Stimulated activated CD4-positive, alpha-beta T cell treated with anti-CD3 and anti-CD28 coated beads, TNF-alpha, amount 100 ng/mL, for 24 hours (primary cell): ENCODE measurements around the gene C12orf76.
"Not testable (repeated sequence)": the region's sequence is repeated elsewhere in the genome, so short reads cannot be mapped to it uniquely, and the experiment has no call there.

Source experiments
- DNase-seq, 3 experiments: peaks; one replicate each; pipeline ENCODE4 v3.0.0-alpha.2; 2020; ENCODE audit warnings: low read depth in 3 of 3

The C12orf76 gene, protein sequence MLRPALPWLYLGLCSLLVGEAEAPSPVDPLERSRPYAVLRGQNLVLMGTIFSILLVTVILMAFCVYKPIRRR

DNA sequence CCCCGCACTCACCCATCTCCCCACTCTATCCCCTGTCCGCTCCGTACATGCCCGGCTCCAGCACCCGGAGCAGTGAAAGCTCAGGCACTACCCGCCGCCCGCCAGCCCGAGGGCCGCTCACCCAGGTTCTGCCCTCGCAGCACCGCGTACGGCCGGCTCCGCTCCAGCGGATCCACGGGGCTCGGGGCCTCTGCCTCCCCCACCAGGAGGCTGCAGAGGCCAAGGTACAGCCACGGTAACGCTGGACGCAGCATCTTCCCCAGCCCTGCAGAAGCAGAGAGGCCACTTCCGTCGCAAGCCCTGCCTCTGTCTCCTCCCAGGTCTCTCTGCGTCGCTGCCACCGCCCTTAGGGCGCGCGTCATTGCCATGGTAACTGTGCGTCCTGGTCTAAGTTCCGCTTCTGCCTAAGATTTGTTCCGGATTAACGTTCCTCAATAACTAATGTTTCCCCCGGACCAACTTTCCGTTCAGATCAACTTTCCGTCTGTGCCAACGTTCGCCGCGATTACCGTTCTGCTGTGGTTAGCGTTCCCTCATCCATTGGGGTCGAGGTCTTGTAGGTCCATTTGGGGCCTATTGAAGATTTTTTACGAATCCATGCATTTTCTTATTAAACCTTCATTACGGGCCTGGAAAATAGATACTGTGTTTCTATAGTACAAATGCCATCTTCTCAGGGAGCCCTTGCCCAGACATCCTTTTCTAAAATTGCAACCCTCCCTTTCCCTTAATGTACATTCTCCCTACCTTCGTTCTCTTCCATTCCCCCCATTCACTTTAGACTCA lies at the start of gene C12orf76:
Gene C12orf76, minus strand, starts transcription at position 281 of the 786 bp plus-strand sequence. Its CDS starts 27 bp downstream, at position 254.
- DNase-seq: peak; percentile 76 to 90 (median 87)

DNA sequence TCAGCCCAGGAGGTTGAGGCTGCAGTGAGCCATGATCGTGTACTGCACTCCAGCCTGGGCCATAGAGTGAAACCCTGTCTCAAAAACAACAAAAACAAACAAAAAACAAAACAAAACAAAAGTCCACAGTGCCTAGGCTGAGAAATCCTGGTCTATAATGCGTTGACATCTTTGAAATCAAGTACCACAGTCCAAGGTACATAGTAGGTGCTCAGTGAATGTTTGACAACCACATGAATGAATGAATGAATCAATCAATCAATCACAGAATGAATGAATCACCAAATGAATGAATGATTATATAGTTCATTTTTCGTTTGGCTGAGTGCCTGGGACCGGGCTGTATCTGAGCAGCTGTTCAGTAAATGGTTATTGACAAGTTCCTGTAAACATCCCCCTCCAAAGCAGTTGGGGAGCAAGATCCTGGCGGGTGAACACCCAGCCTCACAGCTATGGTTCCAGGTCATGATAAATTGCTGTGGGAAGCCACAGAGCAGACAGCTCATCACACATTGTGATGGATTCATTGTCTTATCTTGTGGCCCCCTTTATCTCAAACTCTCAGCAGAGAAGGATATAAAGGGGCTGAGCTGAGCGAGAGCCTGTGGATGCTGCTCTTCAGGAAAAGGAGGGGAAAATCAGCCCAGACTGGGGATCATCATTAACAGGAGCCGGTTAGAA lies 45.4 kb upstream of the C12orf76 start:
- no peak for DNase-seq

DNA sequence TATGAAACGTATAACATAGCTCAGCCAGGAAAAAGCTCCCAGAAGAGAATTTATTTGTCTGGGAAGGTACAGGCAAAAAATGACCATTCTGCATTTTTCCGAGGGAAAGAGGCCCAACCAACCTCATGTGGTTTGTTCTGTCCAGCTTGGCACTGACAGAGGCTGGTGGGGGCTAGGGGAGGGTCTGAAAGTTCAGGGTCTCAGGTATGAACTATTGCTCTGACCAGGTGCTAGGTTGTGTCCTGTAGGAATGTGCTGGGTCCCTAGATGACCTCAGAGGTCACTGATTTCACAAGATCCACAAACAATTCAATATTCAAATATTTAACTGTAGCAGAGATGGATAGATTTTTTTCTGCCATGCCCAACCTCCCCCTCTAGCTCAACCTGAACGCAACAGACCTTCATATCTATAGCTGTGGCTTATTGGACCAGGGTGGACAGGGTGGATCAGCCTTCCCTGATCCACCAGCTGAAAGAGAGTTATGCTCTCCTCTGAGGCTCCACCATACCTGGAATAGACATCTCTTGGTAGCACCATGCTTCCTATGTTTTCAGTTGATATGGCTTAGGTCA lies 42.9 kb upstream of the C12orf76 start:
- no peak for DNase-seq

DNA sequence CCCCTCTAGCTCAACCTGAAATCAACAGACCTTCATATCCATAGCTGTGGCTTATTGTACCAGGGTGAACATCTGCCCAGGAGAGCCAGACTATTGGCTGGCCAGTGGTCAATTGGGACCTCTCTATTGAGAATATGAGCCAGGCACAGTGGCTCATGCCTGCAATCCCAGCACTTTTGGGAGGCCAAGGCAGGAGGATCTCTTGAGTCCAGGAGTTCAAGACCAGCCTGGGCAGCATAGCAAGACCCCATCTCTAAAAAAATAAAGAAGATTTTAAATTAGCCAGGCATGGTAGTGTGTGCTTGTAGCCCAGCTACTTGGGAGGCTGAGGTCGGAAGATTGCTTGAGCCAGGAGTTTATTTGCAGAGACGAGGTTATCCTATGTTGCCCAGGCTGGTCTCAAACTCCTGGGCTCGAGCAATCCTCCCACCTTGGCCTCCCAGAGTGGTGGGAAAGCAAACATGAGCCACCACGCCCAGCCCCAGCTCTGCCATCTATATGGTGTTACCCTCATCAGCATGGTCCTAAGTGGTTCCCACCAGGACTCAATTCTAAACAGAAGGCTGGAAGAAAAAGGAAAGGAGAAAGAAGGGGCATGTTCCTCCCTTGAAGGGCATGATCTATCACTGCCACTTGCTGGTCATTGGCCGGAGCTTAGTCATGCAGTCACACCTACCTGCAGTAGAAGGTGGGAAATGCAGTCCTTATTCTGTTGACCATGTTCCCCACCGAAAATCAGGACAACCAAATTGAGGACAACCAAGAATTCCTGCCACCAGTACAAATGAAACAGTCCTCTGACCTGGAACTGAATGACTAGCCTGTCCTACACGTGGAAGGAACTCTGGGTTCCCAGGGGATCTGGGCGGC lies 42.2 kb upstream of the C12orf76 start:
- DNase-seq: no peak

DNA sequence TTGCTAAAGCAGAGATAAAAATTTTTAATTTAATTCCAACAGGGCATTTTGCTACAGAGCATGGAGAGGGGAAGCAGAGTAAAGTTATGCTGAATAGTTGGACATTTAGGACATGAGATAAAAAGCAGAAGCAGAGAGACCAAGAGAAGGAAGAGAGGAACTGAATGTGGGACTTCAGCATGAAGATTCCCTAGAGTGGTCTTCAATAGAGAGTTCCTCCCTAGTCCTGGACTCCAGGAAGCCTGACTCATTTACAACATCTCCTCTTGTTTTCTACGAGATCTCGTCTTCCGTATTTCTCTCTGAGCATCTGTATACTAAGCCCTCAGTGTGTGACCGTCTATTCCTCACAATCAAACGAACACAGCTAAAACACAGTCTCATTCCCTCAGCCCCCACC lies 40.6 kb upstream of the C12orf76 start:
- no peak for DNase-seq

DNA sequence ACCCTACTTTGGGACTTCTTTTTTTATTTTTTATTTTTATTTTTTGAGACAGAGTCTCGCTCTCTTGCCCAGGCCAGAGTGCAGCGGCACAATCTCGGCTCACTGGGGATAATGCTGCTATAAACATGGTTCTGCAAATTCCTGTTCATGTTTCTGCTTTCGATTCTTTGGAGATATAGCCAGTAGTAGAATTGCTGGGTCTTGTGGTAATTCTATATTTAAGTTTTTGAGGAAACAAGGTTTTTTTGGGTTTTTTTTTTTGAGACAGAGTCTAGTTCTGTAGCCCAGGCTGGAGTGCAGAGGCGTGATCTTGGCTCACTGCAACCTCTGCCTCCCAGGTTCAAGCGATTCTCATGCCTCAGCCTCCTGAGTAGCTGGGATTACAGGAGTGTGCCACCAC lies 39.9 kb upstream of the C12orf76 start:
- DNase-seq: not testable (repeated sequence)

DNA sequence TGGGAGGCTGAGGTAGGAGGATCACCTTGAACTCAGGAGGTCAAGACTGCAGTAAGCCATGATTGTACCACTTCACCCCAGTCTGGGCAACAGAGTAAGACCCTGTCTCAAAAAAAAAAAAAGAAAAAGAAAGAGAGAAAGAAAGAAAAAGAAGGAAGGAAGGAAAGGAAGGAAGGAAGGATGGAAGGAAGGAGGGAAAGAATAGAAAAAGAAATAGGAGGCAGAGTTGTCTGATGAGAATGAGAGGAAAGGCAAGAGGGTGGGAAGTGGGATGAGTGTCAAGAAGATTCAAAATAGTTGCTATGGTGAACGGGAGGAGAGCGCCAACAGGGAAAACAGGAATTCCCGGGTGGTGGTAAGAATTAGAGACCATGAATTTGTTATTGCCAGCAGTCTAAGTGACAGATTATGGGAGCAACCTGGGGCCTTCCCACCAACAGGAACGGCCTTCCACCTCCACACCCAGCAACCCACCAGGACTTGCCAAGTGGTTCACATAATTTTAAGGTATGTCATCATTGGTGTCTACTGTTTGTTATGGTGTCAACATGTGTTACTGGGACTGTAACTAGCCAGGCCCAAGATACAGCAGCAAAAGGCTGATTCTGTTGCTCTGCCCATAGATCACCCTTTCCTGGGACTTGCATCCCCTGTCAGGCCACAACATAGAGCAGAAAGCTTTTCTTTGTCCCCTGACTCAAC lies 36.1 kb upstream of the C12orf76 start:
- no peak for DNase-seq

DNA sequence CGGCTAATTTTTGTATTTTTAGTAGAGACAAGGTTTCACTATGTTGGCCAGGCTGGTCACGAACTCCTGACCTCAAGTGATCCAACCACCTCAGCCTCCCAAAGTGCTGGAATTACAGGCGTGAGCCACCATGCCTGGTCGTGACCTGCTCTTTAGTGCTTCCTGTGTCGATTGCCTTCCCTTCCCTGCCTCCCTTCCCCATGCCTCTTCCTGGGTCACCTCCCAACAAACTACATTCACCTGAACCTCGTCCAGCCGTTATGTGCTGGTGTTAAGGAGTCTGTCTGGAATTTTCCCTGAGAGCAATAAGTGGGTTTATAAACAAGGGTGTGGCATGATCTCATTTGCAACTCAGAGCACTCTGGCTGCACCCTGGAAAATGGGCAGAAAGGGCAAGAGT lies 32.1 kb upstream of the C12orf76 start:
- no peak for DNase-seq

DNA sequence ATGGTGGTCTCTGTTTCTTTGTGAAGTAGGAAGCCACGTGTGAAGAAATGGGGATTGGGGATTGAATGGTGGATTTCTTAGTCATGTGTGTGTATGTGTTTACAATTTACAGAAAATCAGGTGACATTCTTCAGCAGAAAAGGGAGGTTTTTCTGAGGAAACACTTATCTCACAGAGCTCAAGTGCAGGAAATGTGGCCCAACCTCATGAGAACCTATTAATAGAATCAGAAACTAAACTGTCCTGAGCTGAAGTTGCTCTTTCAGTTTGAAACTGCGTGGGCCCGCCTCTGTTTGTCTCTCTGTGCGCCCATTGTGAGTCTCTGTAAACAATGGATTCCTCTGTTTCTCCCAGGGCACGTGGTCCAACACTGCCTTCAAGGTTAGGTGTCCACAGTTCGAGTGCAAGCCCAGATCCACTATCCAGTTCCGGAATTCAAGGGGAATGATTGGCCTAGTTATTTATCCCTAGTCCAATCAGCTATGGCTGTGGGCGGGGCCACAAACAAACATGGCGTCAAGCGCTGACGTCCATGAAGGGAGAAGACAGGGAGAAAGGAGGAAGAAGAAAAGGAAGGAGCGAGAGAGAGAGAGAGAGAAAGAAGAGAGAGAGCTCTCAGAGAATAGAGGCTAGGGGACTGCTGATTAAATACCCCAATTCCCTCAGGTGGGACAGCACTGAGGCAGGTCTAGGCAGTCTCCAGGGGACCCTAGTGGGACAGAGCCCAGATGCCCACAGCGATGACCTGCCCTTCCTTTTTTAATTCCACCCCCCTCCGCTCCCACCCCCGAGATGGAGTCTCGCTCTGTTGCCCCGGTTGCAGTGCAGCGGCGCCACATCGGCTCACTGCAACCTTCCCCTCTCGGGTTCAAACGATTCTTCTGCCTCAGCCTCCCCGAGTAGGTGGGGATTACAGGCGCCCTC lies 31.4 kb upstream of the C12orf76 start:
- peak; percentile 41 to 63 (median 49) for DNase-seq

DNA sequence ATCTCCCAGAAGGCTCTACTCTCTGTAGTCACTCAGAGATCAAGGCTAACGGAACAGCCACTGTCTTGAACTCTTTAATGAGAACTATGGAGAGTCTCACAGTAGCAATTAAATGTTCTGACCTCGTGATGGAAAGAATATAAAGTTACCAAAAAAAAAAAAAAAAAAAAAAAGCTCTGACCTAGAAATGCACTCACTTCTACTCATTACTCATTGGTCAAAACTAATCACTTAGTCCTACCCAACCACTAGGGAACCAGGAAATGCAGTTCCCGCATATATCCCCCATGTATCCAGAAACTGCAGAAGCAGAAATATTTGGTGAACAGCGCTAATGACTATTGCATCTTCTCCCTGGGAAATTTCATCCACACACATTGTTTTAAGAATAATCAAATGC lies 29.5 kb upstream of the C12orf76 start:
- DNase-seq: no peak

DNA sequence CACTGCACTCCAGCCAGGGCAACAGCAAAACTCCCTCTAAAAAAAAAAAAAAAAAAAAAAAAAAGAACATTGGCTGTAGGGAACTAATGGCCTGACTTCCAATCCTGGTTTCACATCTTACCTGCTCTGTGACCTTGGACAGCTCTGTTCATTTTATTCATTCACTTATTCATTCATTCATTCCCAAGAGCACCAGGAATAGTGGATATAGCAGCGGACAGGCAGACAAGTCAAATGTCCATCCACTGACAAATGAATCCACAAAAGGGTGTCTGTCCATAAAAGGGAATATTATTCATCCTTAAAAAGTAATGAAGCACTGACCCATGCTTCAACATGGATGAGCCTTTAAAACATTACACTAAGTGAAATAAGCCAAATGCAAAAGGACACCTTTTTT lies 27.6 kb upstream of the C12orf76 start:
- DNase-seq: no peak

DNA sequence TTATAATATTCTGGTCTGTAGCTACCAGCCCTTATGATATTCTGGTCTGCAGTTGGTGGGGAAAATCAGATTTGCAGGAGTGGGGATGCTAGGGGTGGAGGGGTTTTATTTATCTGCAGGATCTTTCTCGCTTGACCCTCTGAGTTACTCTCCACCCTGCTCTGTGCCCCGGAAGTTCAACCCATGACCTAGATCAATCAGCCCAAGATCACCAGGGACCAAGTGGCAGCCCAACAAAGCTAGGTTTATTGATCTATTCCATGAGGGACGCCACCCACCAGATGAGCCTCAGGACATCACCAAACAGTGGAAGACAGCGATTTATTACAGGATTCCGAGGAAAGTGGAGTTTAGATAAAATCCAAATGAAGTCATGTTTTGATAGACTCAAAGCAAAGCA lies 25.8 kb upstream of the C12orf76 start:
- no peak for DNase-seq

DNA sequence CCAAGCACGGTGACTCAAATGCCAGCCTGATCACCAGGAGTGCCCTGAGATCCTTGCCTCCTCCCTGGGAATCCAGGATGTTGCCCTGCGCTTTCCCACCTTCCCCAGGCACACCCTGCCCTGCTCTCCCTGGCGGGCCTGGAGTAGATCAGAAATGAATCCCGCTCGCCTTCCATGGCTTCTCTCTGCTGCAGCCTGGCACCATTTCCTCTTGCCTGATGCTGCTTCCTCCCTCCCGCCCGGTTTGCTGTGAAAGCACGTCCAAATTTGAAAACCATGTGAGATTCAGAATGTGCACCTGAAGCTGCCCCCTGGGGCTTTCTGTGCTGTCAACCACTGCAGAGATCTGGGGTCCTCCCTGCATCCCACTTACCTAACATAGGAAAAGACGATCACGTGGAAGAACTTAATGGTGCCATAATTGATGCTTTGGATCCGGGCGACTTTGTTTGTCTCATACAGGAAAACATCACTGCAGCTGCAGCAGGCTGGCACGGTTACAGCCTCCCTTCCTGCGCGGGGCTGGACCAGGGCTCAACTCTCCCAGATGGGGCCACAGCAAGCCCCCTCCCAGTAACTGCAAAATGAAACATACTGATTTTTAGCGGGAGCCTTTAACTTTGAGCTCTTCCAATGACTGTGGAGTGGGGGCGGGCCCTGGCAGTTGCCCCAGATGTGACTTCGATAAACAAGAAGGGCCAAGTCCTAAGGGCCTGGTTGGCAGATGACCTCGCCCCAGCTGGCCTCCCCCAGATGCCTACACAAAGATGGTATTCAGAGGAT lies 24.9 kb upstream of the C12orf76 start:
- no peak for DNase-seq

DNA sequence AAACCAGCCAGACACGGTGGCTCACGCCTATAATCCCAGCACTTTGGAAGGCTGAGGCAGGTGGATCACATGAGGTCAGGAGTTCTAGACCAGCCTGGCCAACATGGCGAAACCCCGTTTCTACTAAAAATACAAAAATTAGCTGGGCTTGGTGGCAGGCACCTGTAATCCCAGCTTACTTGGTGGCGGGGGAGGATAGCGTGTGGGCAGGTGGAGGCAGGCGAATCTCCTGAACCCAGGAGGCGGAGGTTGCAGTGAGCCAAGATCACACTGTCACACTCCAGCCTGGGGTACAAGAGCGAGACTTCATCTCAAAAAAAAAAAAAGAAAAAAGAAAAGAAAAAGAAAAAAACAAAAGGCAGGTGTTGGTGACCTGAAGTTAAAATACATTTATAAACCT lies 24.3 kb upstream of the C12orf76 start:
- not testable (repeated sequence) for DNase-seq

DNA sequence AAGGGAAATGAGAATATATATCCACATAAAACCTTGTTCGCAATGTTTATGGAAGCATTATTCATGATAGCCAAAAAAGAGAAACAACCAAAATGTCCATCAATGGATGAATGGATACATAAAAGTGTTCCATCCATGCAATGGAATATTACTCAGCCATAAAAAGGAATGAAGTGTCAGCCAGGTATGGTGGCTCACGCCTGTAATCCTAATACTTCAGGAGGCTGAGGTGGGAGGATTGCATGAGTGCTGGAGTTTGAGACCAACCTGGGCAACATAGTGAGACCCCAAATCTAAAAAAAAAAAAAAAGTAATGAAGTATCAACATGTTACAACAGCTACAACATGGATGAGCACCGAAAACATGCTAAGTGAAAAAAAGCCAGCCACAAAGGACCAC lies 23.6 kb upstream of the C12orf76 start:
- no peak for DNase-seq

DNA sequence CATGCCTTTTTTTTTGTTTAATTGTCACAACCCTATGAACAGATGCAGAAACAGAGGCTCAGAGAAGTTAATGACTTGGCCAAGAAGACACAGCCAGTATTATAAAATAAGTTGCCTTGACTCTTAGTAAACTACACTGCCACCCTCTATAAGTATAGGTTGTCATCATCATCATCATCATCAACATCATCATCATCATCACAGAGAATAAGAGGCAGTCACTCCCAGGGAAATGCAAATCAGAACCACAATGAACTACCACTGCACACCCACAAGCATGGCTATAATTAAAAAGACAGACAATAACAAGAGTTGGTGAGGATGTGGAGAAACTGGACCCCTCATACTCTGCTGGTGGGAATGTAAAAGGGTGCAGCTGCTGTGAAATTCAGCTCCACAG lies 23.2 kb upstream of the C12orf76 start:
- no peak for DNase-seq

DNA sequence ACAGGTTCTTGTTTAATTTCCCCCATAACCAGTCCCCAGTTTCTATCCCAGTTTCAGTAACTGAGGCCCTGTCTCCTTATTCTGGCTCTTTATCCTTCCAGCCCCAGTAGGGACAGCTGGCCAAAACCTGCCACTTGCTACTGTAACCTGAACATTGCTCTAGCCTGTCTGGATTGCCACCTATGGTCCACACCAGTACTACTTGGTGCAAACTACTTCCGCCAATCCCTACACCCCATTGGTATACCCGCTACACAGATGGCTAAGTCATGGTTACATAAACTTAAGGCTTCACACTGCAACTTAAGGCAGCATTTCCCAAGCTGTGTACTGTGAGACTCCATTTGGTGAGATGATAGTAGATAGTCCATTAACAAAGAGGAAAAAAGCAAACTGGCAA lies 20.3 kb upstream of the C12orf76 start:
- DNase-seq: no peak

DNA sequence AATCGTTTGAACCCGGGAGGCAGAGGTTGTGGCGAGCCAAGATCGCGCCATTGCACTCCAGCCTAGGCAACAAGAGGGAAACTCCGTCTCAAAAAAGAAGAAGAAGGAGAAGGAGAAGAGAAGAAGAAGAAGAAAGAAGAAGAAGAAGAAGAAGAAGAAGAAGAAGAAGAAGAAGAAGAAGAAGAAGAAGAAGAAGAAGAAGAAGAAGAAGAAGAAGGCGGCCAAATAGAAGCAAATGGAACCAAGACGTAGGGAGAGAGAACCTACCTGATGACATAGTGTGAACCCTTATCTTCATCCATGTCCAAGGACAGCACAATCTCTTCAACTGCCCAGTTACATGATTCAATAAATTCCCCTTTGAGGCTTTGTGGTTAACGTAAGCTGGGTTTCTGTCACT lies 19.8 kb upstream of the C12orf76 start:
- not testable (repeated sequence) for DNase-seq

DNA sequence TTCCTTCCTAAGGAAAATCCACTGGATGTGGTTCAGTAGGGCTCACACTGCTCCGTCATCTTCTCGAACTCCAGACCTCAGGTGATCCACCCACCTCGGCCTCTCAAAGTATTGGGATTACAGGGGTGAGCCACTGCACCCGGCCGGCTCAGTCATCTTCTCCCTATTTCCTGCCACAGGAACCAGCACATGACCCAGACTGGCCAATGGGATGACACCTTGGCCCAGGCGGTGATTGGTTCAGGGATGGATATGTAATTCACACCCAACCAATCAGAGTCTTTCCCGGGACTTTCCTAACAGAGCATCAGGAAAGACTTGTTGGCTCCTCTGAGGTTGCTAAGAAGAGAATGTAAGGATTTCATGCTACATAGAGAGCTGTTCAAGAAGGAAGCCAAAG lies 19.2 kb upstream of the C12orf76 start:
- DNase-seq: no peak
